ENCODE data around the gene SLFN14.

SLFN14 gene

DNA sequence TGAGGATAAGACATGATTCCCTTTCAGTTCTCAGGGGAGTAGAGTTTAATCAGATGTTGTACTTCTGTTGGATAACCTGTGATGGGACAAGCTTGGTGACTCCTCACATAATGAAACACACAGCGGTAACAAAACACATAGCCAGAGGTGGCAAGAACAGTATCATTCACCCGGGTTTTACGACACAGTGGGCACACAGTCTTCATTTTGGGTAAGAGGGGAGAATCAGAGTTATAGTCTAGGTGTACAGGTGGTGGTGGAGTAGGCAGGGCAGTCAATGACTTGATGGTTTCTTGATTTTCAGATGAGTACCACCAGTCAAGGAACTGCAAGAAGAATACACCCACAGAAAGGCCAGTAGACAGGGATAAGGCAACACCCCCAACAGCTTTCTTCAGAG lies 15.1 kb upstream of the SLFN14 start:
- H3K9me2 ChIP-seq (ENCODE audit: low read depth, low read length), result no peaks in the 10 kb centered on the region
- H3K9me3 ChIP-seq (ENCODE audit: low read length), result no peaks in the 10 kb centered on the region
- 0 out of 2 replicates have a peak, but pooled peaks cover 5% of the 10 kb centered on the region for H3F3A ChIP-seq (ENCODE audit: insufficient read depth, low read length)
- no peak overlapping the region for H3K4me3 ChIP-seq (ENCODE audit: low read depth, low read length, poor library complexity, severe bottlenecking)
- no peak overlapping the region for H3K27ac ChIP-seq (ENCODE audit: low read depth, low read length, poor library complexity, severe bottlenecking)
- no peak overlapping the region for H3K9ac ChIP-seq (ENCODE audit: low read length)
- TF ChIP-seq, protein P1, sequence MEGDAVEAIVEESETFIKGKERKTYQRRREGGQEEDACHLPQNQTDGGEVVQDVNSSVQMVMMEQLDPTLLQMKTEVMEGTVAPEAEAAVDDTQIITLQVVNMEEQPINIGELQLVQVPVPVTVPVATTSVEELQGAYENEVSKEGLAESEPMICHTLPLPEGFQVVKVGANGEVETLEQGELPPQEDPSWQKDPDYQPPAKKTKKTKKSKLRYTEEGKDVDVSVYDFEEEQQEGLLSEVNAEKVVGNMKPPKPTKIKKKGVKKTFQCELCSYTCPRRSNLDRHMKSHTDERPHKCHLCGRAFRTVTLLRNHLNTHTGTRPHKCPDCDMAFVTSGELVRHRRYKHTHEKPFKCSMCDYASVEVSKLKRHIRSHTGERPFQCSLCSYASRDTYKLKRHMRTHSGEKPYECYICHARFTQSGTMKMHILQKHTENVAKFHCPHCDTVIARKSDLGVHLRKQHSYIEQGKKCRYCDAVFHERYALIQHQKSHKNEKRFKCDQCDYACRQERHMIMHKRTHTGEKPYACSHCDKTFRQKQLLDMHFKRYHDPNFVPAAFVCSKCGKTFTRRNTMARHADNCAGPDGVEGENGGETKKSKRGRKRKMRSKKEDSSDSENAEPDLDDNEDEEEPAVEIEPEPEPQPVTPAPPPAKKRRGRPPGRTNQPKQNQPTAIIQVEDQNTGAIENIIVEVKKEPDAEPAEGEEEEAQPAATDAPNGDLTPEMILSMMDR (IDR thresholded peaks at IDR 0.05; ENCODE audit: low read length), result no peak
- TF ChIP-seq EZH2 (IDR thresholded peaks at IDR 0.05; ENCODE audit: borderline replicate concordance, low read length), result no peak
- H3K27me3 ChIP-seq (ENCODE audit: insufficient read depth, low read length), result no peaks in the 10 kb centered on the region
- no peaks in the 10 kb centered on the region for H4K20me1 ChIP-seq (ENCODE audit: insufficient read depth, low read length)
- H3K4me1 ChIP-seq (ENCODE audit: insufficient read depth, low read length, severe bottlenecking), result peaks cover 27% of the 10 kb centered on the region
- peaks cover 34% of the 10 kb centered on the region for H3K36me3 ChIP-seq (ENCODE audit: insufficient read depth, low read length)
- no peak overlapping the region for H2AFZ ChIP-seq (ENCODE audit: low read length)
- H3K4me2 ChIP-seq (ENCODE audit: low read length), result no peak overlapping the region
- H3K79me2 ChIP-seq (ENCODE audit: insufficient read depth, low read length), result no peaks in the 10 kb centered on the region

- peak overlapping the region; percentile 30; the same call in 1 of the 2 replicates for H3K9ac ChIP-seq (ENCODE audit: low read length)
- H3K4me2 ChIP-seq (ENCODE audit: low read length), result peak overlapping the region; percentile 84
- no peaks in the 10 kb centered on the region for H3K27me3 ChIP-seq (ENCODE audit: insufficient read depth, low read length)
- no peak overlapping the region for H2AFZ ChIP-seq (ENCODE audit: low read length)
- H3K9me2 ChIP-seq (ENCODE audit: low read depth, low read length), result no peaks in the 10 kb centered on the region
- H3K79me2 ChIP-seq (ENCODE audit: insufficient read depth, low read length), result peaks cover 23% of the 10 kb centered on the region
- TF ChIP-seq, protein P1 (IDR thresholded peaks at IDR 0.05; ENCODE audit: low read length), result no peak
- no peak for TF ChIP-seq EZH2 (IDR thresholded peaks at IDR 0.05; ENCODE audit: borderline replicate concordance, low read length)
- H3K4me3 ChIP-seq (ENCODE audit: low read depth, low read length, poor library complexity, severe bottlenecking), result peak overlapping the region; percentile 87
- H3K9me3 ChIP-seq (ENCODE audit: low read length), result no peaks in the 10 kb centered on the region
- peaks cover 26% of the 10 kb centered on the region for H3K4me1 ChIP-seq (ENCODE audit: insufficient read depth, low read length, severe bottlenecking)
- no peak overlapping the region for H3K27ac ChIP-seq (ENCODE audit: low read depth, low read length, poor library complexity, severe bottlenecking)
- H4K20me1 ChIP-seq (ENCODE audit: insufficient read depth, low read length), result no peaks in the 10 kb centered on the region
- H3F3A ChIP-seq (ENCODE audit: insufficient read depth, low read length), result no peaks in the 10 kb centered on the region
- peaks cover 9% of the 10 kb centered on the region for H3K36me3 ChIP-seq (ENCODE audit: insufficient read depth, low read length)
Observed at GRCh38 chr17:35569405-35569804, 8.8 kb upstream of the SLFN14 start.

GRCh38 chr17:35568561-35568960 lies 7.9 kb upstream of the SLFN14 start:
- H3F3A ChIP-seq (ENCODE audit: insufficient read depth, low read length), result no peaks in the 10 kb centered on the region
- H2AFZ ChIP-seq (ENCODE audit: low read length), result no peak overlapping the region
- H3K4me1 ChIP-seq (ENCODE audit: insufficient read depth, low read length, severe bottlenecking), result peaks cover 26% of the 10 kb centered on the region
- TF ChIP-seq, protein P1 (IDR thresholded peaks at IDR 0.05; ENCODE audit: low read length), result no peak
- TF ChIP-seq EZH2 (IDR thresholded peaks at IDR 0.05; ENCODE audit: borderline replicate concordance, low read length), result no peak
- peaks cover 23% of the 10 kb centered on the region for H3K79me2 ChIP-seq (ENCODE audit: insufficient read depth, low read length)
- H3K4me3 ChIP-seq (ENCODE audit: low read depth, low read length, poor library complexity, severe bottlenecking), result peak overlapping the region; percentile 87
- no peaks in the 10 kb centered on the region for H3K9me2 ChIP-seq (ENCODE audit: low read depth, low read length)
- H3K36me3 ChIP-seq (ENCODE audit: insufficient read depth, low read length), result peaks cover 2% of the 10 kb centered on the region
- H3K9ac ChIP-seq (ENCODE audit: low read length), result peak overlapping the region; percentile 87
- no peak overlapping the region for H3K27ac ChIP-seq (ENCODE audit: low read depth, low read length, poor library complexity, severe bottlenecking)
- H3K27me3 ChIP-seq (ENCODE audit: insufficient read depth, low read length), result no peaks in the 10 kb centered on the region
- no peaks in the 10 kb centered on the region for H3K9me3 ChIP-seq (ENCODE audit: low read length)
- H4K20me1 ChIP-seq (ENCODE audit: insufficient read depth, low read length), result no peaks in the 10 kb centered on the region
- H3K4me2 ChIP-seq (ENCODE audit: low read length), result peak overlapping the region; percentile 84

All from OCI-LY1 (cell line).